Muscle of back (tissue), 11 donors: ENCODE data around the gene BAG5. TPM values are rescaled to one million over a fixed set of nuclear protein-coding genes. Genes with fewer than 3 reads are reported as not detected.

Source experiments
- DNase-seq, 3 donors: peaks; one replicate each; pipeline versions ENCODE4 v3.0.0 to v3.0.0-alpha.2; 2013
- polyA plus RNA-seq, 10 donors: library from polyadenylated mRNA; unstranded; fragments of 120-200 nt; gene quantifications; one replicate each; pipeline ENCODE4 v1.2.1, GENCODE V29; 2013; ENCODE audit not compliant: insufficient read length in 10 of 10

BAG5 gene
- polyA plus RNA-seq, 10 donors, result 18.2 to 25.6 (median 21.8) TPM

- no peak for DNase-seq
These were observed 7.0 kb upstream of the BAG5 start for GRCh38 chr14:103569408-103569807.

- DNase-seq, result no peak
These were observed 6.5 kb upstream of the BAG5 start for GRCh38 chr14:103568952-103569351.

GRCh38 chr14:103563844-103564505 is 1.5 kb upstream of the BAG5 start:
- DNase-seq, result no peak

- no peak for DNase-seq
These were observed 766 bp upstream of the BAG5 start for GRCh38 chr14:103563226-103563620.

- DNase-seq, result no peak
These were observed 353 bp downstream of the BAG5 start for GRCh38 chr14:103562179-103562428.

GRCh38 chr14:103561381-103562178 is 877 bp downstream of the BAG5 start:
- DNase-seq, result peak in 2 of 3 donors; percentile 63 to 89

GRCh38 chr14:103560691-103561090 is 1.8 kb downstream of the BAG5 start:
- DNase-seq, result no peak

GRCh38 chr14:103559766-103560165 is 2.7 kb downstream of the BAG5 start:
- peak in 1 of 3 donors; percentile 80 for DNase-seq

GRCh38 chr14:103558071-103558882 is 4.2 kb downstream of the BAG5 start:
- no peak for DNase-seq

- DNase-seq, result no peak
These were observed 5.3 kb downstream of the BAG5 start for GRCh38 chr14:103556946-103557758.

GRCh38 chr14:103555559-103556337 is 6.7 kb downstream of the BAG5 start:
- no peak for DNase-seq

GRCh38 chr14:103552846-103553210 is 9.6 kb downstream of the BAG5 start:
- no peak for DNase-seq

GRCh38 chr14:103552011-103552845 is 10.2 kb downstream of the BAG5 start:
- peak in 2 of 3 donors; percentile 74 to 86 for DNase-seq

GRCh38 chr14:103551338-103551762 is 11.1 kb downstream of the BAG5 start:
- DNase-seq, result peak in 1 of 3 donors; percentile 86

GRCh38 chr14:103550451-103551337 is 11.8 kb downstream of the BAG5 start:
- peak in 1 of 3 donors; percentile 51 for DNase-seq

GRCh38 chr14:103549361-103550311 is 12.8 kb downstream of the BAG5 start:
- DNase-seq, result peak in 1 of 3 donors; percentile 20

GRCh38 chr14:103548463-103549351 is 13.8 kb downstream of the BAG5 start:
- DNase-seq, result peak in 1 of 3 donors; percentile 16
